Tibial nerve (tissue), 4 donors: ENCODE measurements around the gene CCDC110.

Source experiments
- CTCF ChIP-seq, 5 experiments: fragments of 200-600 bp in 3 of 5; fragments of 450-650 bp in 2 of 5; sonication (generic) in 3 of 5; IDR thresholded peaks; one replicate each; pipeline ENCODE4 v1.5.1; 2016 to 2019; ENCODE audit warnings: antibody characterized with exemption in 5 of 5, mild to moderate bottlenecking in 3 of 5, moderate library complexity in 2 of 5
- EP300 ChIP-seq, 2 donors: sonication (generic); formaldehyde crosslinking; IDR thresholded peaks; one replicate each; pipeline ENCODE4 v1.6.1; 2017; ENCODE audit warnings: antibody characterized with exemption in 2 of 2, mild to moderate bottlenecking in 1 of 2
- POLR2A ChIP-seq, 2 donors: fragments of 450-650 bp; IDR thresholded peaks; one replicate each; pipeline ENCODE4 v1.6.1; 2017; ENCODE audit warnings: antibody characterized with exemption in 2 of 2, mild to moderate bottlenecking in 2 of 2, moderate library complexity in 2 of 2

- TF ChIP-seq CTCF (IDR thresholded peaks at IDR 0.05) (no peak), POLR2A (IDR thresholded peaks at IDR 0.05) (no peak), EP300 (IDR thresholded peaks at IDR 0.05) (no peak)
Observed at GRCh38 chr4:185398618-185399017, 72.9 kb downstream of the CCDC110 start.
